ENCODE measurements around the gene KCNK1.
A peak's percentile ranks its signal among the peaks of the same experiment; 100 is the strongest.

The KCNK1 gene

DNA sequence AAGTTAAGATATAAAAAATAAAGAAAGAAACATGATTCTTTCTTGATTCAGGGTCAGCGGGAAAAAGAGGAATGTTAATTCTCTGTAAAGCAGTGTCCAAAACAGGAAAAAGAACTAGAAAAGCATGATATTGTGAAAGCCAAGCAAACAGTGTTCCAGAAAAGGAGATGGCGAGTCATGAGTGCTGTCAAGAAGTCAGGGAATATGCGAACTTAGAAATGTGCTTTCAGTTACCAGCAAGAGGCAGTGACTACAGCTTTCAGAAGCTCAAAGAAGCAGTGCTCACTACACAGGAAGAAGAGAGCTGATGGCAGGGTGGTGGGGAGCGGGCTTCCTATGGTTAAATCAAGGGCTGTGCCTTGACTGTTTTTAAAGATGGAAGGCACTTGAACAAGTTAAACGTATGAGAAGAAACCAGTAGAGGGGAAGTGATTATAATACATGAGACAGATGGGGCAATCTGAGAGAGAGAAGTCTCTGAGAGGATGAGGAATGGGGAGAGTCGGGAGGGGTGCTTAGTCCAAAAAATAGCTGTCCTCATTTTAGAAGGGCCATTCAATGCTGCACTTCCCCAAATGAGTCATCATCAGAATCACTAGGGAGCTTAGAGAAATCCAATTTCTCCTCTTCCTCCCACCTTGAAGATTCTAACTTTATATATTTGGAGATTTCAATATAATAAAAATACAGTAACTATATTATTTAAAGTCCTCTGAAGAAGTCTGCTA, 90.4 kb downstream of the KCNK1 start:
- TF ChIP-seq CTCF (conservative IDR thresholded peaks at IDR 0.05; ENCODE audit: low read depth, low read length), result no peak
- H3K4me3 ChIP-seq (ENCODE audit: low read length), result no peak overlapping the region
- DNase-seq (ENCODE audit: low read depth), result no peak

DNA sequence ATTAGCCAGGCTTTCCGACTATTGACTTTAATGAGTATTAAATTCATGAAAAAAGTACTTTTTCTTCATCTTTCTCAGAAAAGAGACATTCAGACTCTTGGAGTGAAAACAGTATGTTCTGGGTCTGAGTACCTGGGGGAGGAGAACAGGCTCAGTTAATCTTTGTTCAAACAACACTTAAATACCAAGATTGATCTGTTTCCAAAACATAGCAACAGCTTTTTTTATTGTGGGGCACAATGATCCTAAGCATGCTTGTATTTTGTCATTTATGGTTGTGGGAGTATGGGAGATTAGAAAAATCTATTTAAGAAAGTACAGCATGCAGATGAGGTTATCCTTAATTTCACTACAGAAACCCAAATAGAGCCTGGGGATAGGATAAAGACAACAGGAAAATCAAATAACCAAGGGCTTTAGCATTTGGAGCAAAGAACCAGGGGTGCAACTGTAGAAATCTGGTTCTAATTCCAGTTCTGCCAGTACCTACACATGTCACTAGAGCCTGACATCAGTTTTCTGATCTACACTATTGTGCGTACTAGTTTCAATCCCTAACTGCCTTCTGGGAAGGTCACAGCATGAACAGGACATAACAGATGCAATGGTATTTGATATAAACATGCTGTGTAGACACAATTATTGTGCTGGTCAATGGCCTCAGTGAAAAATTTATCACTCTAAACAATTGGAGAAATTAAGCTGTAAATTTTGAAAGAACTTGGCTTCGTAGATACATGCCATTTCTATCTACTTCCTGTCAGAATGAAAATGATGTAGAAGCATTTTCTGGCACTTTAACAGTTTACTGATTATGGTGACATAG, 91.2 kb downstream of the KCNK1 start:
- H3K4me3 ChIP-seq (ENCODE audit: low read length), result no peak overlapping the region
- DNase-seq (ENCODE audit: low read depth), result no peak
- no peak for TF ChIP-seq CTCF (conservative IDR thresholded peaks at IDR 0.05; ENCODE audit: low read depth, low read length)

DNA sequence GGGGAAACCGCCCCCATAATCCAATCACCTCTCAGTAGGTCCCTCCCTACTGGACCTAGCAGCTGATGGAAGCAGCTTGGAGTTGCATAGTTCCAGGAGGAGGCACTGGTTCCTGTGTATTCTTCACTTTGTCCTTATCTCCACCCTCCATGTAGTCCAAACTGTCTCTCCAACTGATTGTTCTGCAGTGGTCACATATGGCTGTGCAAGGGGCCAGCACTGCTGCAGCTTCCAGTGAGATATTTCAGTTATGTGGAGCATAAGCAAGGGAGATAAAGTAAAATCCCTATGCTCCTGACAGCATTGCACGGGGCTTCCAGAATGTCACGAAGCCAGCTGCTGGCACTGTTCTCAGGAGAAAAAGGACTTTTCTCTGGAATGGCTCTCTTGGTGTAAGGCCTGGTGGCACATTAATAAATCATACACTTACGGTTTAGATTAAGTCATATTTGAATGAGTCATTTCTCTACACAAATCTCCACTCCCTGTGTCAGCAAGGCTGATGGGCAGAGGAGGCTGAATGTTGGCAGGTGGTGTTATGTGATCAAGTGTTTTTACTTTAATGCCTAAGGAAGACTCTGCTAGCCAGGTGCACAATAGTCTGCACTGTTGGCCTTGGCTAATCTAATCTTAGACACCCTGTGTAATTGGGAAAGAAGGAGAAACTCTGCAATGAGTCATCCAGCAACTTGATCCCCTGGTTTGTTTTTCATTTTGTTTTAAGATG, 93.4 kb downstream of the KCNK1 start:
- peak; percentile 68 for DNase-seq (ENCODE audit: low read depth)
- H3K4me3 ChIP-seq (ENCODE audit: low read length), result no peak overlapping the region
- TF ChIP-seq CTCF (conservative IDR thresholded peaks at IDR 0.05; ENCODE audit: low read depth, low read length), result no peak

DNA sequence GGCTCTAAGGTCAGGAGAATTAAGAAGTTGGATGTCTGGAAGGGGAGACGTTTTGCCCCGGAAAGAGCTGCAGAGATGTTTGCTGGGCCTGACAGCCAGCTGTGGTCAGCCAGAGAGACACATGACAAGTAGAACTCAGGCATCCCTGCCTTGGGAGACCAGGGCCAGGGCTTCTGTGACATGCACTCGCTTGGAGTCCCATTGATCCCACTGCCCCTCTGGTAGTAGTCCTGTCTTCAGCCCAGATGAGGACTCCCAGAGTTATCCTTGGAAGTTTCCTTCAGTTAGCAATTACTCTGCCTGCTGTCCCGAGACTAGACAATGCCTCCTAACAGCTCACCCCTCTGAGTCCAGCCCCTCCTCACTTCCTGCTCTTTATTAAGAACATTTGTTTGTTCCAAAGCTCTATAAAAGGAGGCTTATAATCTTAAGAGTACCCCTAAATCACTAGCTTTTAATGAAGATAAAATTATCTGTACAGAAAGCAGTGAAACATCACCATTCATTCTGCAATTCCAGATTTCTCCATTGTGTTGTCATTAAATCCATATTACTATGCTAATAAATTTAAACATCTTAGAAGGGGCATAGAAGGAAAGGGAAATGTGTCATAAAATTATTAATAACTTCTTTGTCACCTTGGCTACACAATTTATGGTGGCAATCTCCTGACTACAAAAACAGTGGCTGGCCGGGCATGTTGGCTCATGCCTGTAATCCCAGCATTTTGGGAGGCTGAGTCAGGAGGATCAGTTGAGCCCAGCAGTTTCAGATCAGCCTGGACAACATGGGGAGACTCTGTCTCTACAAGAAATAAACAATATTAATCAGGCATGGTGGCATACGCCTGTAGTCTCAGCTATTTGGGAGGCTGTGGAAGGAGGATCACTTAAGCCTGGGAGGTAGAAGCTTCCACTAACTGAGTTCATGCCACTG, 94.2 kb downstream of the KCNK1 start:
- no peak for TF ChIP-seq CTCF (conservative IDR thresholded peaks at IDR 0.05; ENCODE audit: low read depth, low read length)
- H3K4me3 ChIP-seq (ENCODE audit: low read length), result no peak overlapping the region
- DNase-seq (ENCODE audit: low read depth), result no peak

GRCh38 chr1:233710031-233710430, 96.1 kb downstream of the KCNK1 start:
- H3K4me3 ChIP-seq (ENCODE audit: low read length), result no peak overlapping the region
- no peak for DNase-seq (ENCODE audit: low read depth)
- TF ChIP-seq CTCF (conservative IDR thresholded peaks at IDR 0.05; ENCODE audit: low read depth, low read length), result no peak

DNA sequence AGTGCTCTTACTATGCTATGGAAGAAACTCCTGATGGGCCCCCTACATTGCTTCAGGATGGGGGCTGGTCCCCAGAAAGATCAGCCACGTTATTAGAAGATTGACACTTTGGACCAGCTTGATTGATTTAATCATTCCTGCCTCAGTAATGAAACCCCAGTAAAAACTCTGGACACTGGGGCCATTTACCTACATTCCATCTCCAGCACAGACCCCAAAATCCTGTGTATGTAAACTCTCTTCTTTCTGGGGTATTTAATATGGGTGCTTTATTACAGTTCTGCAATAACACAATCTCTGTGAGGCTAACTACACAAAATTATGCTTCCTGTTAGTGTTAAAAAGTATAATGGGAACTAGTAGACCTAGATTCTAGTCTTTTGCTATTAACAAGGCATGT, 96.6 kb downstream of the KCNK1 start:
- no peak for DNase-seq (ENCODE audit: low read depth)
- no peak overlapping the region for H3K4me3 ChIP-seq (ENCODE audit: low read length)
- no peak for TF ChIP-seq CTCF (conservative IDR thresholded peaks at IDR 0.05; ENCODE audit: low read depth, low read length)

Measured in retinal pigment epithelial cell (primary cell).